GM12875 (cell line): Measurements from ENCODE around the gene ZSCAN2.
"Not testable (repeated sequence)": the region's sequence is repeated elsewhere in the genome, so short reads cannot be mapped to it uniquely, and the experiment has no call there.

Source experiments
- H3K4me3 ChIP-seq: one replicate; pipeline ENCODE4 v1.5.1; 2011; ENCODE audit warnings: low read depth, low read length, control low read depth
- CTCF ChIP-seq: IDR thresholded peaks from 2 replicates; pipeline ENCODE4 v1.5.1; 2011; ENCODE audit warnings: low read depth, mild to moderate bottlenecking, control low read depth, inconsistent platforms, low read length, moderate library complexity, borderline replicate concordance; ENCODE audit not compliant: insufficient read depth

ZSCAN2 gene

GRCh38 chr15:84600687-84601554 is at the start of gene ZSCAN2:
ZSCAN2 (plus strand) TSS chr15:84601009; CDS start chr15:84603928, 2,919 bp downstream.
- TF ChIP-seq CTCF = no peak
- peak within 1 kb of the TSS; percentile 84 for H3K4me3 ChIP-seq

DNA sequence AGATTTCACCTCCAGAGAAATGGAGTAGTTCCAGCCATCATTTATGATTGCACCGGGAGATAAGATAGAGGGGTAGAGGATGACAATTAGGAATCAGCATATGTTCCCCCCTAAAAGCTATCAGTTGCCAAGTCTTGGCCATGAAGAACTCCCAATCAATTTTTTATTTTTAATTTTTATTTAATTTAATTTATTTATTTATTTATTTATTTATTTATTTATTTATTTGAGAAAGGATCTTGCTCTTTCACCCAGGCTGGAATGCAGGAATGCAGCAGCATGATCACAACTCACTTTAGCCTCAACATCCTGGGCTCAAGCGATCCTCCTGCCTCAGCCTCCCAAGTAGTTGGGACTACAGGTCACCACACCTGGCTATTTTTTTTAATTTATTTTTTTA is 49.2 kb upstream of the ZSCAN2 start:
- H3K4me3 ChIP-seq = not testable (repeated sequence)

- no peak overlapping the region for H3K4me3 ChIP-seq
- TF ChIP-seq CTCF = no peak
Measured at GRCh38 chr15:84552896-84553295, 47.9 kb upstream of the ZSCAN2 start.

DNA sequence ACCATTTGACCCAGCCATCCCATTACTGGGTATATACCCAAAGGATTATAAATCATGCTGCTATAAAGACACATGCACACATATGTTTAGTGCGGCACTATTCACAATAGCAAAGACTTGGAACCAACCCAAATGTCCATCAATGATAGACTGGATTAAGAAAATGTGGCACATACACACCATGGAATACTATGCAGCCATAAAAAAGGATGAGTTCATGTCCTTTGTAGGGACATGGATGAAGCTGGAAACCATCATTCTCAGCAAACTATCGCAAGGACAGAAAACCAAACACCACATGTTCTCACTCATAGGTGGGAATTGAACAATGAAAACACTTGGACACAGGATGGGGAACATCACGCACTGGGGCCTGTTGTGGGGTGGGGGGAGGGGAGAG is 44.1 kb upstream of the ZSCAN2 start:
- not testable (repeated sequence) for H3K4me3 ChIP-seq

DNA sequence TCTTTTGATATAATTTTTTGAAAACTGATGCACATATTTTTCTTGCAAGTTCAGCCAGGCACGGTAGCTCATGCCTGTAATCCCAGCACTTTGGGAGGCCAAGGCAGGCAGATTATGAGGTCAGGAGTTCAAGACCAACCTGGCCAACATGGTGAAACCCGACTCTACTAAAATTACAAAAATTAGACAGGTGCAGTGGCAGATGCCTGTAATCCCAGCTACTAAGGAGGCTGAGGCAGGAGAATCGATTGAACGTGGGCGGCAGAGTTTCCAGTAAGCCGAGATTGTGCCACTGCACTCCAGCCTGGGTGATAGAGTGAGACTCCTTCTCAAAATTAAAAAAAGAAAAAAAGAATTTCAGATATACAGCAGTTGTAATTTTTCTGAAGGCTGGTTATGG is 32.8 kb upstream of the ZSCAN2 start:
- not testable (repeated sequence) for H3K4me3 ChIP-seq

GRCh38 chr15:84570164-84570735 is 30.6 kb upstream of the ZSCAN2 start:
- peak overlapping the region; percentile 78 for H3K4me3 ChIP-seq
- no peak for TF ChIP-seq CTCF

- TF ChIP-seq CTCF = no peak
Measured at GRCh38 chr15:84572231-84572630, 28.6 kb upstream of the ZSCAN2 start.

GRCh38 chr15:84575493-84575892 is 25.3 kb upstream of the ZSCAN2 start:
- no peak overlapping the region for H3K4me3 ChIP-seq

More at GRCh38 chr15:84572231-84572630, 28.6 kb upstream of the ZSCAN2 start:
- no peak overlapping the region for H3K4me3 ChIP-seq

GRCh38 chr15:84577891-84578290 is 22.9 kb upstream of the ZSCAN2 start:
- not testable (repeated sequence) for H3K4me3 ChIP-seq

More at GRCh38 chr15:84575493-84575892, 25.3 kb upstream of the ZSCAN2 start:
- TF ChIP-seq CTCF = no peak

GRCh38 chr15:84579261-84579721 is 21.5 kb upstream of the ZSCAN2 start:
- H3K4me3 ChIP-seq = not testable (repeated sequence)

DNA sequence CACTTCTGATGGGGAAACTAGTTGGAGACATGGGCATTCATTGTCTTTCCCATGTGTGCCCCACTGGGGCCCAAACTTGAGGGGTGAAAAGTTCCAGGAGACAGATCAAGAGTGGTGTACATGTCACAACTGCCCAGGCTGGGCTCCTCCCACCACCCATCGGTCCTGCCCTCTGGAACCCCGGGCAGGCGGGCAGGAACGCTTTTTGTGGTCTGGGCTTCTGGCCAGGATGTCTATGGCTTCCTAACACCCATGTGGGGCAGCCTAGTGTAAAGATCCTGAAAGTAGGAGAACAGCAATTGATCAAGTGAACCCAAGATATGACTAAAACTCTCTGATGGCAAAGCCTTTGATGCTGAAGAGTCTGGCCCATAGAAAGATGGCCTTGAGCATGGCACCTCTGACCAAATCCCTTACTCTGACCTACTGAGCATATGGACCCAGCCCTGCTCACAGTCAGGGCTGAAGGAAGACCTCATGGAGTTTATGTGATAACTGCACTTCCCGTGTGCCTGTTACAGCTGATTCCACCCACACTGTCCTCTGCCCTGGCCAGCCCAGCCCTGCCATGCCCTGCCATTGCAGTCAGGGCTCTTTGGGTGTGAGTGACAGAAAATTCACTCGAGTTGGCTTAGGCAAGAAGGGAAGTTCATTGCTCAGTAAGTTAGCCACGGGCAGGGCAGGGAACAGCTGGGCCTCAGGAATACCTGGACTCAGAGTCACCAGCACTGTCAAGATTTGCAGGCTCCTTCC is 19.0 kb upstream of the ZSCAN2 start:
- not testable (repeated sequence) for H3K4me3 ChIP-seq
